ENCODE data around the gene SNX13.

The SNX13 gene

DNA sequence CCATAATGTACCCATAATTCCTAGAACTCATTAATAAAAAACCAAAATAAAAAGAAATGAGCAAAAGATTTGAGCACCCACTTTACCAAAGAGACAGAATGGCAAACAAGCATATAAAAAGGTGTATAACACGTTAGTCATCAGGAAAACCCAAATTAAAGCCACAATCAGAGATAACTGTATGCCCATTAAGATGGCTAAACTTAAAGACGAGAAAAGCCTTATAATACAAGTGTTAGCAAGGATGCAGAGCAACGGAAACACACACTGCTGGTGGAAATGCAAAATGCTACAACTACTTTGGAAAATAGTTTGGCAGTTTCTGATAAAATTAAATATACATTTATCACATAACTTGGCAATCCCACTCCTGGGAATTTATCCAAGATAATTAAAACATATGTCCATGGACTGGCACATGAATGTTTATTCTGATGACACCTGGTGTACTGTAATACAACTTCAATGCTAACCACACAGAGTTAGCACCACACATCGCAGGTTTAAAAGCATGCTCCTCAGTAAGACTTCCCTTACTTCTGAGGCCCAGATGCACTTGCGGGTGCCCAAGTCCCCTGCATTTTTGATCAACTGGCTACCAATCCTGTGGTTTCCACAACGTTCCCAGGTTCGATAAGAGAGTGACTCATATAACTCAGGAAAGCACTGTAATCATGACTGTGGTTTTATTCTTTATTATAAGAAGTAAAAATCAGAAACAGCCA is 158.6 kb downstream of the SNX13 start:
- no peak overlapping the region for H3K27ac ChIP-seq (ENCODE audit: low read depth, low read length)
- H3K4me3 ChIP-seq (ENCODE audit: low read length): no peak overlapping the region
- no peaks in the 10 kb centered on the region for H3K4me1 ChIP-seq (ENCODE audit: control insufficient read depth, insufficient read depth, low read length)
- H3K36me3 ChIP-seq (ENCODE audit: control insufficient read depth, insufficient read depth, low read length): no peaks in the 10 kb centered on the region
- no peaks in the 10 kb centered on the region for H3K27me3 ChIP-seq (ENCODE audit: control insufficient read depth, insufficient read depth, low read length)
- no peak overlapping the region for H3K9ac ChIP-seq (ENCODE audit: low read length)

DNA sequence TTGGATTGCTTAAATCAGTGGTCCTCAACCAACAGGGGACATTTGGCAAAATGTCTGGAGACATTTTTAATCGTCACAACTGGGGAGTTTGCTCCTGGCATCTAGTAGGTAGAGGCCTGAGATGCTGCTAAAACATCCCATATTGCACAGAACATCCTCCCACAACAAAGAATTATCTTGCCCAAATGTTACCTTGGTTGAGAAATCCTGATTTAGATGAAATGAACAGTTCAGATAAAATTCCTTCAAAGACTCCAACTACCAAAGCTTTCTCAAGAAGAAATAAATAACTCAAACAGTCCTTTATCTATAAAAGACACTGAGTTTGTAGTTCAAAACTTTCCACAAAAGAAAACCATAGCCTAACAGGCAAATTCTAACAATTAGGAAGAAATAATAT is 160.9 kb downstream of the SNX13 start:
- Histone ChIP-seq H3K27me3 (ENCODE audit: control insufficient read depth, insufficient read depth, low read length) (no peaks in the 10 kb centered on the region), H3K9ac (ENCODE audit: low read length) (no peak overlapping the region), H3K4me1 (ENCODE audit: control insufficient read depth, insufficient read depth, low read length) (no peaks in the 10 kb centered on the region), H3K27ac (ENCODE audit: low read depth, low read length) (no peak overlapping the region), H3K4me3 (ENCODE audit: low read length) (no peak overlapping the region), H3K36me3 (ENCODE audit: control insufficient read depth, insufficient read depth, low read length) (no peaks in the 10 kb centered on the region)

DNA sequence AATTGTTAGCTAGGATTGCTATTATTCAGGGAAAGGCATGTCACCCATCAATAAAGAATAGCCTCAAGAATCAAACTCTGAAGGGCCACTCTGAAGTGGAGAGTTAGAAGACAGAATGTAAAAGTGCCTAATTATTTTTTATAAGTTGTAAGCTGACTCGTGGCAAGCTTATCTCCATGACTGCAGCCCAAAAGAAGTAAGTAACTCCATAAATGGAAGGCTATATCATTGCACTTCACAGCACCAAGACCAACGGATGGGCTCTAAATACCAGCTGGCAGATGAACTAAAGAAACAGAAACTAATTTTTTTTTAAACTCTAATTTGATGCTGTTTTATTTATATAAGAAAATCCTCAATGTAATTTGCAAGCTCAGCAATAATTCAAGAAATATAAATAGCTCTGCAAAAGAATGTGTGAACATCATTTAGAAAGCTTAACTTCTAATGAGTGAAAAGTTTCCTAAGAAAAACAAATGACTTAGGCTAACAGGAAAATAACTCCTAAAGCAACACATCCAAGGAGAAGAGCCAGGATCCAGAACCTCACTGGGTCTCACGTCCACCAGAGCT is 165.5 kb downstream of the SNX13 start:
- H3K4me1 ChIP-seq (ENCODE audit: control insufficient read depth, insufficient read depth, low read length): no peaks in the 10 kb centered on the region

DNA sequence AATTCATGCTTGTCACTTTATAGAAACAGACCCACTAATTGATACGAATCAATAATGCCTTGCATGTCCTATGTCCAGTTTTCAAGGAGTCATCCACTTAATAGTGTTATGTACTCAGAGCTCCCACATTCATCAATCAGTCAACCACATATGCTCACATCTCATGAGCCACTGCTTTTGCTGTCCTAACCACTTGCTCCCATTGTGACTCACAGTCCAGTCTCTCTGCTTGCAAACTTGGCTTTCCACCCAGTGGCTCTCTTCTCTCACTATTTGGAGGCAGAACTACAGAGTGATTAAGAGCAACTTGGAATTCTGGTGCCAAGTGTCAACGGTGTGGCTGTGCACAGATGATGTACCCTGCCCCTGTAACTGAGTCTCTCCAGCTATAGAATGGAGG is 166.0 kb downstream of the SNX13 start:
- Histone ChIP-seq H3K9ac (ENCODE audit: low read length) (no peak overlapping the region), H3K4me1 (ENCODE audit: control insufficient read depth, insufficient read depth, low read length) (no peaks in the 10 kb centered on the region), H3K27me3 (ENCODE audit: control insufficient read depth, insufficient read depth, low read length) (no peaks in the 10 kb centered on the region), H3K4me3 (ENCODE audit: low read length) (no peak overlapping the region), H3K27ac (ENCODE audit: low read depth, low read length) (no peak overlapping the region), H3K36me3 (ENCODE audit: control insufficient read depth, insufficient read depth, low read length) (no peaks in the 10 kb centered on the region)

More for the DNA sequence above, 165.5 kb downstream of the SNX13 start:
- H3K9ac ChIP-seq (ENCODE audit: low read length): no peak overlapping the region
- no peaks in the 10 kb centered on the region for H3K27me3 ChIP-seq (ENCODE audit: control insufficient read depth, insufficient read depth, low read length)
- no peaks in the 10 kb centered on the region for H3K36me3 ChIP-seq (ENCODE audit: control insufficient read depth, insufficient read depth, low read length)
- H3K4me3 ChIP-seq (ENCODE audit: low read length): no peak overlapping the region
- H3K27ac ChIP-seq (ENCODE audit: low read depth, low read length): no peak overlapping the region

GRCh38 chr7:17773289-17773626 is 167.0 kb downstream of the SNX13 start:
- Histone ChIP-seq H3K27me3 (ENCODE audit: control insufficient read depth, insufficient read depth, low read length) (no peaks in the 10 kb centered on the region), H3K4me3 (ENCODE audit: low read length) (no peak overlapping the region), H3K9ac (ENCODE audit: low read length) (no peak overlapping the region), H3K36me3 (ENCODE audit: control insufficient read depth, insufficient read depth, low read length) (no peaks in the 10 kb centered on the region), H3K27ac (ENCODE audit: low read depth, low read length) (no peak overlapping the region), H3K4me1 (ENCODE audit: control insufficient read depth, insufficient read depth, low read length) (no peaks in the 10 kb centered on the region)

GRCh38 chr7:17772581-17773288 is 167.6 kb downstream of the SNX13 start:
- no peak overlapping the region for H3K4me3 ChIP-seq (ENCODE audit: low read length)
- H3K9ac ChIP-seq (ENCODE audit: low read length): no peak overlapping the region
- H3K27me3 ChIP-seq (ENCODE audit: control insufficient read depth, insufficient read depth, low read length): no peaks in the 10 kb centered on the region
- H3K36me3 ChIP-seq (ENCODE audit: control insufficient read depth, insufficient read depth, low read length): no peaks in the 10 kb centered on the region
- no peaks in the 10 kb centered on the region for H3K4me1 ChIP-seq (ENCODE audit: control insufficient read depth, insufficient read depth, low read length)
- H3K27ac ChIP-seq (ENCODE audit: low read depth, low read length): no peak overlapping the region

- Histone ChIP-seq H3K27me3 (ENCODE audit: control insufficient read depth, insufficient read depth, low read length) (no peaks in the 10 kb centered on the region), H3K27ac (ENCODE audit: low read depth, low read length) (no peak overlapping the region), H3K4me1 (ENCODE audit: control insufficient read depth, insufficient read depth, low read length) (no peaks in the 10 kb centered on the region), H3K36me3 (ENCODE audit: control insufficient read depth, insufficient read depth, low read length) (no peaks in the 10 kb centered on the region), H3K9ac (ENCODE audit: low read length) (no peak overlapping the region), H3K4me3 (ENCODE audit: low read length) (no peak overlapping the region)
These were observed 168.3 kb downstream of the SNX13 start for GRCh38 chr7:17771901-17772408.

DNA sequence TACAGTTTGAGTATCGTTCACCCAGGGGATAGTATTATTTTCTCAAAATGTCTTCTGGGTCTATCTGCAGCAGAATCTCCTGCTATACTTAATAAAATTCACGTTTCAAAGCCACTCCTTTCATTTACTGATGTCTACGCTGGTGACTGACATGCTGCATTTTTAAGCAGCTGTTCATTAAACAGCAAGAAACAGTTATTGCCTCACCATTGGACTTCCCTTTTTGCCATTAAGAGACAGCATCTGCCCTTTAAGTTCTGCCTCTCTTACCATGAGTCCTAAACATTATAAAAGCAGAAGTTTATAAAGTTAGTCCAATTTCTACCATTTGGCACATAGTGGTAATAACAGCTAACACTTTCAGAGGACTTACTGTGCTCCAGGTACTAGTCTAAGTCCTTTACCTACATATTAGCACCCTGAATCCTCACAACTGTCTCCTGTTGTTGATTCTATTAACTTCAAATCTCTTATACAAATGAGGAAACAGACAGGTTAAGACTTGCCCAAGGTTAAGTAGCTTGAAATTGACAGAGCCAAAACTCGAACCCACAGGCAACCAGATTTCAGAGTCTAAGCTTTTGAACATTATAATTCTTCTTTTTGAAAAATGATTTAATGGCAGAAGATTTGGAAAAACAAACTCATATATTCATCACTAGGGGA is 169.5 kb downstream of the SNX13 start:
- Histone ChIP-seq H3K4me3 (ENCODE audit: low read length) (no peak overlapping the region), H3K27ac (ENCODE audit: low read depth, low read length) (no peak overlapping the region), H3K36me3 (ENCODE audit: control insufficient read depth, insufficient read depth, low read length) (no peaks in the 10 kb centered on the region), H3K27me3 (ENCODE audit: control insufficient read depth, insufficient read depth, low read length) (no peaks in the 10 kb centered on the region), H3K9ac (ENCODE audit: low read length) (no peak overlapping the region), H3K4me1 (ENCODE audit: control insufficient read depth, insufficient read depth, low read length) (no peaks in the 10 kb centered on the region)

GRCh38 chr7:17769918-17770317 is 170.4 kb downstream of the SNX13 start:
- no peak overlapping the region for H3K4me3 ChIP-seq (ENCODE audit: low read length)
- H3K27me3 ChIP-seq (ENCODE audit: control insufficient read depth, insufficient read depth, low read length): no peaks in the 10 kb centered on the region
- no peak overlapping the region for H3K9ac ChIP-seq (ENCODE audit: low read length)
- no peaks in the 10 kb centered on the region for H3K36me3 ChIP-seq (ENCODE audit: control insufficient read depth, insufficient read depth, low read length)
- H3K4me1 ChIP-seq (ENCODE audit: control insufficient read depth, insufficient read depth, low read length): no peaks in the 10 kb centered on the region
- no peak overlapping the region for H3K27ac ChIP-seq (ENCODE audit: low read depth, low read length)

DNA sequence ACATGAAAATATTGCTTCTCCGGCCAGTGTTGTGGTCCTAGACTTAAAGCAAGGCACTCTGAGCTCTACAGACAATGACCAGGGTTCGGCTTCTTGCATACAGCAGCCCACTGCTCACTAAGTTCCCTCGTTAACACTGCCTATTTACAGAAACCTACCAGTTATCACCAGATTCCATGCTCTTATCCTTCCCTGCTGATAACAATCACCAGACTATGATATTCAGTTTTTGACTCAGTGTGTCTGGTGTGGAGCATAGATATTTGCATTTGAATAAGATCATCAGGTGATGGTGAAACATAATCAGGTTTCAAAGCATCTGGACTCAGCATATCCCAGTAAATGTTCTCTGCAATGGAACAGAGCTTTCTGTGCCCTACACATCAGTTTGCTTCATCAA is 182.3 kb downstream of the SNX13 start:
- H3K27ac ChIP-seq (ENCODE audit: low read depth, low read length): no peak overlapping the region
- no peaks in the 10 kb centered on the region for H3K27me3 ChIP-seq (ENCODE audit: control insufficient read depth, insufficient read depth, low read length)
- H3K36me3 ChIP-seq (ENCODE audit: control insufficient read depth, insufficient read depth, low read length): no peaks in the 10 kb centered on the region
- no peaks in the 10 kb centered on the region for H3K4me1 ChIP-seq (ENCODE audit: control insufficient read depth, insufficient read depth, low read length)
- no peak overlapping the region for H3K9ac ChIP-seq (ENCODE audit: low read length)
- H3K4me3 ChIP-seq (ENCODE audit: low read length): no peak overlapping the region

DNA sequence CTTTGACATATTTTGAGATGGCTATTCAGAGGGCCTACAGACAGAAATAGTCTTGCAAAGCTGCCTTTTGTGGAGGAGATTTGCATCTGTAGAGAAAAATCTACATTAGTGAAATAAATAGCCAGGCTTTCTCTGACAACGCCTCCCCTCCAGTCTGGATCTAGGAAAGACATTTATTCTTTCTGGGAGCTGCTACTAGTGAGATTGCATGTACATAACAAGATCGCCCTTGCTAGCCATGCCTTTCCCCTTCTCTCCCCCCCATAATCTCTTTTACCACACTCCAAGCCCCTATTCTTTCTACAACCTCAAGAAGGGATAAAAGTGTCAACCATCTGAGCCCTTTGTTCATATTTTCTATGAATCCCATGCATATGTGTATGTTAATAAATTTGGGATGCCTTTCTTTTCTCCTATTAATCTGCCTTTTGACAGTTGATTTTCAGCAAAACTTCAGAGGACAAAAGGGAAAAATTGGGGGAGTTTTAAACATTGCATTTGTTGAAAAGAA is 194.2 kb downstream of the SNX13 start:
- no peak overlapping the region for H3K27ac ChIP-seq (ENCODE audit: low read depth, low read length)
- H3K9ac ChIP-seq (ENCODE audit: low read length): no peak overlapping the region
- H3K4me1 ChIP-seq (ENCODE audit: control insufficient read depth, insufficient read depth, low read length): no peaks in the 10 kb centered on the region
- no peaks in the 10 kb centered on the region for H3K27me3 ChIP-seq (ENCODE audit: control insufficient read depth, insufficient read depth, low read length)
- H3K36me3 ChIP-seq (ENCODE audit: control insufficient read depth, insufficient read depth, low read length): no peaks in the 10 kb centered on the region
- no peak overlapping the region for H3K4me3 ChIP-seq (ENCODE audit: low read length)

GRCh38 chr7:17745610-17746009 is 194.7 kb downstream of the SNX13 start:
- H3K9ac ChIP-seq (ENCODE audit: low read length): no peak overlapping the region
- no peaks in the 10 kb centered on the region for H3K27me3 ChIP-seq (ENCODE audit: control insufficient read depth, insufficient read depth, low read length)
- H3K27ac ChIP-seq (ENCODE audit: low read depth, low read length): no peak overlapping the region
- H3K36me3 ChIP-seq (ENCODE audit: control insufficient read depth, insufficient read depth, low read length): no peaks in the 10 kb centered on the region
- no peak overlapping the region for H3K4me3 ChIP-seq (ENCODE audit: low read length)
- no peaks in the 10 kb centered on the region for H3K4me1 ChIP-seq (ENCODE audit: control insufficient read depth, insufficient read depth, low read length)

Data from rectal smooth muscle tissue (tissue), 1 donor.